Tibial nerve (tissue), 4 donors: ENCODE data around the gene TBC1D10B.

Experiments
- EP300 ChIP-seq, 2 donors: sonication (generic); formaldehyde crosslinking; IDR thresholded peaks; one replicate each; pipeline ENCODE4 v1.6.1; 2017; ENCODE audit warnings: antibody characterized with exemption in 2 of 2, mild to moderate bottlenecking in 1 of 2
- TF ChIP-seq, protein P1 (sequence below), 5 experiments: fragments of 200-600 bp in 3 of 5; fragments of 450-650 bp in 2 of 5; sonication (generic) in 3 of 5; IDR thresholded peaks; one replicate each; pipeline ENCODE4 v1.5.1; 2016 to 2019; ENCODE audit warnings: antibody characterized with exemption in 5 of 5, mild to moderate bottlenecking in 3 of 5, moderate library complexity in 2 of 5

DNA sequence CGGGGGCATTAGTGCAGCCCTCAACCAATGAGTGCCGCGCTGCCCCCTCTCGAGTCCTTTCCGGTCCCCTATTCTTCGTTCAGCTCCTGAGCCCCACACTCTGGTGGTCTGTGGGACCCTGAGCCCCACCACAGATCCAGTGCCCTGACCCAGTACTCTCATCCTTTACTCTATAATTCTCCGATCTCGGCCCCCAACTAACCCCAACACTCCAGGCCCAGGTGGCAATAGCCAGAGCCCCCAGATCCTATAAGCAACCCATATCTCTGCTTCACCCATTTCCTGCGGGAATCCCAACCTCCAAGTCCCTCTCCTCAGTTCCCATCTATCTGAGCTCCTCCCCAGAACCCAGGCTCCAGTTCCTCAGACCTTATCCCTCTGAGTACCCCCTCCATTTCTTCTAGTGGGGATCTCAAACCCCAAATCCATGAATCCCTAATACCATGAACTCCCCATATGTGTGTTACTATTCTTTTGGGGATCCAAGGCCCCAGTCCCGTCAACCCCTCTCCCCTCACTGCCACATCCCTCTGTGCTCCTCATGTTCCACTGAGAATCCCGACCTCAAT is 1.0 kb upstream of the TBC1D10B start:
- TF ChIP-seq, protein P1, sequence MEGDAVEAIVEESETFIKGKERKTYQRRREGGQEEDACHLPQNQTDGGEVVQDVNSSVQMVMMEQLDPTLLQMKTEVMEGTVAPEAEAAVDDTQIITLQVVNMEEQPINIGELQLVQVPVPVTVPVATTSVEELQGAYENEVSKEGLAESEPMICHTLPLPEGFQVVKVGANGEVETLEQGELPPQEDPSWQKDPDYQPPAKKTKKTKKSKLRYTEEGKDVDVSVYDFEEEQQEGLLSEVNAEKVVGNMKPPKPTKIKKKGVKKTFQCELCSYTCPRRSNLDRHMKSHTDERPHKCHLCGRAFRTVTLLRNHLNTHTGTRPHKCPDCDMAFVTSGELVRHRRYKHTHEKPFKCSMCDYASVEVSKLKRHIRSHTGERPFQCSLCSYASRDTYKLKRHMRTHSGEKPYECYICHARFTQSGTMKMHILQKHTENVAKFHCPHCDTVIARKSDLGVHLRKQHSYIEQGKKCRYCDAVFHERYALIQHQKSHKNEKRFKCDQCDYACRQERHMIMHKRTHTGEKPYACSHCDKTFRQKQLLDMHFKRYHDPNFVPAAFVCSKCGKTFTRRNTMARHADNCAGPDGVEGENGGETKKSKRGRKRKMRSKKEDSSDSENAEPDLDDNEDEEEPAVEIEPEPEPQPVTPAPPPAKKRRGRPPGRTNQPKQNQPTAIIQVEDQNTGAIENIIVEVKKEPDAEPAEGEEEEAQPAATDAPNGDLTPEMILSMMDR (IDR thresholded peaks at IDR 0.05) = no peak
- TF ChIP-seq EP300 (IDR thresholded peaks at IDR 0.05) = no peak
